NB4 (cell line): ENCODE measurements around the gene ENO2.
A peak's percentile ranks its signal among the peaks of the same experiment; 100 is the strongest.

ENCODE experiments used
- DNase-seq: peaks from one replicate; pipeline ENCODE4 v3.0.0; 2010; ENCODE audit warnings: low read depth
- H3K4me3 ChIP-seq: one replicate; pipeline ENCODE4 v1.5.1; 2011; ENCODE audit warnings: mild to moderate bottlenecking, low read depth, low read length, moderate library complexity
- MAX ChIP-seq: IDR thresholded peaks from 2 replicates; pipeline ENCODE4 v1.6.1; 2011; ENCODE audit warnings: low read depth, low read length
- MYC ChIP-seq: IDR thresholded peaks from 2 replicates; pipeline ENCODE4 v1.6.1; 2011; ENCODE audit warnings: low read depth, low read length
- POLR2A ChIP-seq: IDR thresholded peaks from 2 replicates; pipeline ENCODE4 v1.6.1; 2011; ENCODE audit warnings: mild to moderate bottlenecking; ENCODE audit not compliant: insufficient read length; ENCODE audit errors: extremely low read depth
- TF ChIP-seq, protein P1 (sequence below): IDR thresholded peaks from one replicate; pipeline ENCODE4 v1.5.1; 2012; ENCODE audit warnings: low read depth, low read length

The ENO2 gene

DNA sequence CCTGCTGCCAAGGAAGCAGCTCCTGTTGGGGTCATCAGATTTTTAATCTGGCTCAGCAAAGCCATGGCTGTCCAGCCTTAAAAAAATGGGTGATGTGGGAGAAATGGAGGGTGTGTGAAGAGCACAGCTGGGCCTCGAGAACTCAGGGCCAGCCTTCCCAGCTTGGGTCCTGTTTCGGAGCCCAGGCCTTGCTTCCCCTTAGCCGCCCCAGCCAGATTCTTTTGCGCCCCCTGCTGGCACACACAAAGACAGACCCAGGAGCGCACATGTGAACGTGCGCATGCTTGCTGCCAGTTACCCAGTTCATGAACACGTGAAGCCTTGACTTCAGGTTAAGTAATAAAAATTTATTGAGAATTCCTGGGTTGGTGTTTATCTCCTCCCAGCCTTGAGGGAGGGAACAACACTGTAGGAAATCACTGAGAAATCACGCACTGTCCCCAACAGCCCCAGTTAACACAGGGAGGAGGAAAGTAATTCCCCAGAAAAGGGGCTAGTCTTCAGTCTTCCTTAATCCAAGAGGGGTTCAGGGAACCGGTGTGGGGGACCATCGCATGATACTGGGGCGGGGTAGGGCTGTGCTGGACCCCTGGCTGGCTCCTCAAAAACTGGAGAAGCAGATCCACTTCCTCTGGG, 50.8 kb downstream of the ENO2 start:
- no peak overlapping the region for H3K4me3 ChIP-seq
- peak; percentile 91 for DNase-seq
- TF ChIP-seq, protein P1, sequence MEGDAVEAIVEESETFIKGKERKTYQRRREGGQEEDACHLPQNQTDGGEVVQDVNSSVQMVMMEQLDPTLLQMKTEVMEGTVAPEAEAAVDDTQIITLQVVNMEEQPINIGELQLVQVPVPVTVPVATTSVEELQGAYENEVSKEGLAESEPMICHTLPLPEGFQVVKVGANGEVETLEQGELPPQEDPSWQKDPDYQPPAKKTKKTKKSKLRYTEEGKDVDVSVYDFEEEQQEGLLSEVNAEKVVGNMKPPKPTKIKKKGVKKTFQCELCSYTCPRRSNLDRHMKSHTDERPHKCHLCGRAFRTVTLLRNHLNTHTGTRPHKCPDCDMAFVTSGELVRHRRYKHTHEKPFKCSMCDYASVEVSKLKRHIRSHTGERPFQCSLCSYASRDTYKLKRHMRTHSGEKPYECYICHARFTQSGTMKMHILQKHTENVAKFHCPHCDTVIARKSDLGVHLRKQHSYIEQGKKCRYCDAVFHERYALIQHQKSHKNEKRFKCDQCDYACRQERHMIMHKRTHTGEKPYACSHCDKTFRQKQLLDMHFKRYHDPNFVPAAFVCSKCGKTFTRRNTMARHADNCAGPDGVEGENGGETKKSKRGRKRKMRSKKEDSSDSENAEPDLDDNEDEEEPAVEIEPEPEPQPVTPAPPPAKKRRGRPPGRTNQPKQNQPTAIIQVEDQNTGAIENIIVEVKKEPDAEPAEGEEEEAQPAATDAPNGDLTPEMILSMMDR = peak; percentile 80
- TF ChIP-seq POLR2A (no peak), MAX (peak; percentile 98), MYC (peak; percentile 98)

DNA sequence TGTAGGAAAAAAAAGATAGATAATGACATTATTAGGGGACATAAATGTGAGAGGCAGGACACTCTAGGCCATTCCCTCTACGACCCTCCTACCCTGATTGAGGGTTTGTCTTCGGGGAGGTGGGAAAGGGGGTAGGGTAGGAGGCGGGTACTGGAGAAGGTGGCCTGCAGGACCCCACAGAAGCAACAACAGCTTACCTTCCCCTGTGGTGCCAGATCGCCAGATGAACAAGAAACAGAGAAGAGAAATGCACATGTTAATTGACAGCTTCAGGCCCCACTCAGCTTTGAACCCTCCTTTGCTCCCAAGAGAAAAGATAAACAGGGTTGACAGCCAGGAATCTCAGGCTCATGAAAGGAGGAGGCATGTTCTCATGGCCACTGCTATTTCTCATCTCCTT, 51.3 kb downstream of the ENO2 start:
- no peak for TF ChIP-seq MYC
- TF ChIP-seq, protein P1 = no peak
- no peak for TF ChIP-seq POLR2A
- no peak for TF ChIP-seq MAX
- H3K4me3 ChIP-seq = no peak overlapping the region
- no peak for DNase-seq

DNA sequence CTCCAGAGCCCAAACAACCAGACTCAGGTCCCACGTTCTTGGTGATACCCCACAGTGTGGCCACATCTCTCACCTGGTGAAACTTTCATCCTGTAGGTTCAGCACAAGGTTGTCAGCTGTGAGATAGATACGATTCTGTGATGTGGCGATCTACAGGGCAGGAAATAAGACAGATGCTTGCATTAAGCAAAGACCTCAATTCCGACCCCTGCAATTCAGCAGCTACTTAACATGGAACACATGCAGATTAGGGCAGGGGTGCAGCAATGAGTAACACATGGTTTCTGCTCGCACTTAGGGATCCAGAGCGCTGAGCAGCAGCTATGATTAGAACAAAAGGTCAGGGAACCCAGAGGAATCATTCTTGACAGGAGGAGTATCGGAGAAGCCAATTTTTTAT, 52.0 kb downstream of the ENO2 start:
- DNase-seq = no peak
- H3K4me3 ChIP-seq = no peak overlapping the region
- TF ChIP-seq MYC (no peak), MAX (no peak), POLR2A (no peak)
- TF ChIP-seq, protein P1 = no peak

DNA sequence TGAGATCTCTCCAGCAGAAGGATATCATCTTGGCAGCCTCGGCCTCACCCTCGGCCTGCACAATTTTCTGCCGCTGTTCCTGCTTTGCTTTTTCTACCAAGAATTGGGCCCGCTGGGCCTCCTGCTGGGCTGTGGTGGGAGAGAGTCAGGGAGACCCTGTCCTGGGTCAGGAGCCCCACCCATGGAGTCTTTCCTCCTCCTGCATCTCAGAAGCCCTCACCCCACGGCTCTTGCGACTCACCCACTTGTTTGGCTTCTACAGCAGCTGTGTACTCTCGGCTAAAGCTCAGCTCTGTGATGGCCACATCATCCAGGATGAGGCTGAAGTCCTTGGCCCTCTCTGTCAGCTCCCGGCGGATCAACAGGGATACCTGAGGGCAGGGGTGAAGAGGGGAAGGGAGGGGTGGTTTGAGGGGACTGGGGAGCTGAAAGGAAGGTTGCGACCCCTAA, 53.3 kb downstream of the ENO2 start:
- H3K4me3 ChIP-seq = no peak overlapping the region
- DNase-seq = no peak
- TF ChIP-seq, protein P1 = no peak
- TF ChIP-seq POLR2A (no peak), MYC (no peak), MAX (no peak)

DNA sequence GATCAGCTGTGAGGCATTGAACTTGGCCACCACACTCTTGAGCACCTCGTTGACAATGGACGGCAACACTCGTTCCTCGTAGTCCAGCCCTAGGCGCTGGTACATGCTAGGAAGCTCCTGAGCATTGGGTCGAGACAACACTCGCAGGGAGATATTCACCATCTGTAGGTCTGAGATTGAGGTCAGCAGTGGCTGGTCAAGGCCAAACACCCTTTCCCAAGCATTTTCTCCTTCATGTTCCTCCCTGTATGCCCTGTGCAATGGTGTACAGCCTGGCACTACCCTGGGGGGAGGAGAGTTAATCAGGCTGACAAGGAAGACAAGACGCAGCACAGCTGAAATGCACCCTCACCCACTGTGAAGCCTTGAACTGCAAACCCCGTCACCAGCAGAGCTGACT, 54.0 kb downstream of the ENO2 start:
- no peak for DNase-seq
- H3K4me3 ChIP-seq = peak overlapping the region; percentile 97

More for the DNA sequence above, 54.0 kb downstream of the ENO2 start:
- TF ChIP-seq, protein P1 = no peak
- TF ChIP-seq MYC = no peak
- TF ChIP-seq POLR2A = no peak
- no peak for TF ChIP-seq MAX
